Smooth muscle cell (in vitro differentiated cells): ENCODE data around the gene BICC1. TPM values are rescaled to one million over a fixed set of nuclear protein-coding genes. Genes with fewer than 3 reads are reported as not detected.

Source experiments
- DNase-seq: peaks from one replicate; lab custom pipeline; 2025; ENCODE audit not compliant: unreplicated experiment; lab: John Stamatoyannopoulos, UW
- H2AFZ ChIP-seq: fragments of 200-600 bp; sonication (generic); 2 replicates; pipeline ENCODE4 v1.6.0; 2016; ENCODE audit warnings: antibody characterized with exemption, low read depth, mild to moderate bottlenecking
- H3F3A ChIP-seq: fragments of 200-600 bp; sonication (generic); 2 replicates; pipeline ENCODE4 v1.6.0; 2017; ENCODE audit warnings: antibody characterized with exemption, low read depth
- H3K27ac ChIP-seq: fragments of 200-600 bp; sonication (generic); 2 replicates; pipeline ENCODE4 v1.5.1; 2016; ENCODE audit warnings: low read depth, mild to moderate bottlenecking
- H3K27me3 ChIP-seq: fragments of 200-600 bp; sonication (generic); 2 replicates; pipeline ENCODE4 v1.6.1; 2016; ENCODE audit warnings: low read depth, mild to moderate bottlenecking
- H3K36me3 ChIP-seq: fragments of 200-600 bp; sonication (generic); 2 replicates; pipeline ENCODE4 v1.5.1; 2016; ENCODE audit warnings: low read depth
- H3K4me1 ChIP-seq: fragments of 200-600 bp; sonication (generic); 2 replicates; pipeline ENCODE4 v1.5.1; 2016; ENCODE audit warnings: low read depth
- H3K4me2 ChIP-seq: fragments of 200-600 bp; sonication (generic); 2 replicates; pipeline ENCODE4 v1.6.0; 2016; ENCODE audit warnings: mild to moderate bottlenecking
- H3K4me3 ChIP-seq: fragments of 200-600 bp; sonication (generic); 2 replicates; pipeline ENCODE4 v1.5.1; 2016; ENCODE audit warnings: mild to moderate bottlenecking
- H3K79me2 ChIP-seq: fragments of 200-600 bp; sonication (generic); 2 replicates; pipeline ENCODE4 v1.6.0; 2016; ENCODE audit warnings: low read depth, mild to moderate bottlenecking
- H3K9ac ChIP-seq: fragments of 200-600 bp; sonication (generic); 2 replicates; pipeline ENCODE4 v1.6.0; 2016; ENCODE audit warnings: low read depth
- H3K9me3 ChIP-seq: fragments of 200-600 bp; sonication (generic); replicated peaks from 2 replicates; pipeline ENCODE4 v1.5.1; 2016; ENCODE audit warnings: low read depth
- H4K20me1 ChIP-seq: fragments of 200-600 bp; sonication (generic); 2 replicates; pipeline ENCODE4 v1.6.0; 2016; ENCODE audit warnings: low read depth
- CTCF ChIP-seq: fragments of 200-600 bp; sonication (generic); IDR thresholded peaks from 2 replicates; pipeline ENCODE4 v1.5.1; 2017; ENCODE audit warnings: borderline replicate concordance, mild to moderate bottlenecking, antibody characterized with exemption; ENCODE audit not compliant: insufficient read depth, poor library complexity, severe bottlenecking
- WGBS: methylation state at CpG from one replicate; pipeline ENCODE4 v1.1.7; 2016; ENCODE audit warnings: low lambda C conversion rate; 5-methylcytosine and 5-hydroxymethylcytosine counted together
- polyA plus RNA-seq: library from polyadenylated mRNA; unstranded; fragments of >200 nt; fragmentation: Nextera tagmentation; extraction: Ambion mirVana; gene quantifications from 2 replicates; pipeline ENCODE4 v1.2.1, GENCODE V29; 2016
- total RNA-seq: library from RNA; depleted of rRNA; stranded (reverse); fragments of >200 nt; gene quantifications from 2 replicates; pipeline ENCODE4 v1.2.3, GENCODE V29; 2014

Gene BICC1
- total and polyA plus RNA-seq, 2 experiments from 2014 or later, result 7.9 to 23.0 TPM

GRCh38 chr10:58784361-58784760 lies 271.7 kb downstream of the BICC1 start:
- no peak overlapping the region for H2AFZ ChIP-seq
- no peaks in the 10 kb centered on the region for H3K27me3 ChIP-seq
- H3K4me3 ChIP-seq, result no peak overlapping the region
- no peak overlapping the region for H3K4me2 ChIP-seq
- H3K9ac ChIP-seq, result no peak overlapping the region
- H3K36me3 ChIP-seq, result no peaks in the 10 kb centered on the region
- no peaks in the 10 kb centered on the region for H3K79me2 ChIP-seq
- WGBS, result 73% methylated on average over 4 of the region's 4 CpGs
- peaks cover 19% of the 10 kb centered on the region for H4K20me1 ChIP-seq
- H3K27ac ChIP-seq, result no peak overlapping the region
- no peaks in the 10 kb centered on the region for H3F3A ChIP-seq
- no peak for TF ChIP-seq CTCF
- no peaks in the 10 kb centered on the region for H3K4me1 ChIP-seq
- no peaks in the 10 kb centered on the region for H3K9me3 ChIP-seq
- DNase-seq, result no peak

- Histone ChIP-seq H3F3A (no peaks in the 10 kb centered on the region), H3K27me3 (no peaks in the 10 kb centered on the region), H3K4me1 (no peaks in the 10 kb centered on the region), H3K9ac (no peak overlapping the region), H2AFZ (no peak overlapping the region), H3K4me2 (no peak overlapping the region), H3K36me3 (no peaks in the 10 kb centered on the region), H4K20me1 (peaks cover 19% of the 10 kb centered on the region), H3K79me2 (no peaks in the 10 kb centered on the region), H3K27ac (no peak overlapping the region), H3K9me3 (no peaks in the 10 kb centered on the region), H3K4me3 (no peak overlapping the region)
- 95% methylated on average over 3 of the region's 3 CpGs for WGBS
- no peak for TF ChIP-seq CTCF
- DNase-seq, result no peak
Measured at GRCh38 chr10:58785354-58785753, 272.7 kb downstream of the BICC1 start.

- H3K4me1 ChIP-seq, result no peaks in the 10 kb centered on the region
- no peaks in the 10 kb centered on the region for H3K36me3 ChIP-seq
- no peaks in the 10 kb centered on the region for H4K20me1 ChIP-seq
- 97% methylated on average over 6 of the region's 6 CpGs for WGBS
- no peaks in the 10 kb centered on the region for H3K79me2 ChIP-seq
- DNase-seq, result no peak
- no peak overlapping the region for H3K27ac ChIP-seq
- H3K9ac ChIP-seq, result no peak overlapping the region
- no peaks in the 10 kb centered on the region for H3K9me3 ChIP-seq
- no peak overlapping the region for H3K4me2 ChIP-seq
- TF ChIP-seq CTCF, result no peak
- no peak overlapping the region for H2AFZ ChIP-seq
- H3K27me3 ChIP-seq, result no peaks in the 10 kb centered on the region
- no peaks in the 10 kb centered on the region for H3F3A ChIP-seq
- H3K4me3 ChIP-seq, result no peak overlapping the region
Measured at GRCh38 chr10:58791137-58791536, 278.5 kb downstream of the BICC1 start.

- H3K79me2 ChIP-seq, result no peaks in the 10 kb centered on the region
- H3K4me2 ChIP-seq, result no peak overlapping the region
- no peak overlapping the region for H3K27ac ChIP-seq
- no peak overlapping the region for H3K4me3 ChIP-seq
- no peaks in the 10 kb centered on the region for H3K4me1 ChIP-seq
- H2AFZ ChIP-seq, result no peak overlapping the region
- no peaks in the 10 kb centered on the region for H3K9me3 ChIP-seq
- H3K9ac ChIP-seq, result no peak overlapping the region
- no peaks in the 10 kb centered on the region for H3K36me3 ChIP-seq
- TF ChIP-seq CTCF, result no peak
- H4K20me1 ChIP-seq, result no peaks in the 10 kb centered on the region
- H3K27me3 ChIP-seq, result no peaks in the 10 kb centered on the region
- DNase-seq, result no peak
- no peaks in the 10 kb centered on the region for H3F3A ChIP-seq
Measured at GRCh38 chr10:58795560-58795959, 282.9 kb downstream of the BICC1 start.
